ENCODE measurements around the gene CDR2. TPM values are rescaled to one million over a fixed set of nuclear protein-coding genes. Genes with fewer than 3 reads are reported as not detected.
"Not testable (repeated sequence)": the region's sequence is repeated elsewhere in the genome, so short reads cannot be mapped to it uniquely, and the experiment has no call there.

Gene CDR2
- total RNA-seq = 10 to 100 TPM; 22.2 to 27.6 TPM
- long read RNA-seq, transcript CDR2-201 (5 exons, 2,702 nt) = major isoform, 57 of 92 reads
- long read RNA-seq, partial matches to known transcripts = 9 of 92 reads
- long read RNA-seq, other reads (novel, unspliced or antisense) = 25 of 92 reads

DNA sequence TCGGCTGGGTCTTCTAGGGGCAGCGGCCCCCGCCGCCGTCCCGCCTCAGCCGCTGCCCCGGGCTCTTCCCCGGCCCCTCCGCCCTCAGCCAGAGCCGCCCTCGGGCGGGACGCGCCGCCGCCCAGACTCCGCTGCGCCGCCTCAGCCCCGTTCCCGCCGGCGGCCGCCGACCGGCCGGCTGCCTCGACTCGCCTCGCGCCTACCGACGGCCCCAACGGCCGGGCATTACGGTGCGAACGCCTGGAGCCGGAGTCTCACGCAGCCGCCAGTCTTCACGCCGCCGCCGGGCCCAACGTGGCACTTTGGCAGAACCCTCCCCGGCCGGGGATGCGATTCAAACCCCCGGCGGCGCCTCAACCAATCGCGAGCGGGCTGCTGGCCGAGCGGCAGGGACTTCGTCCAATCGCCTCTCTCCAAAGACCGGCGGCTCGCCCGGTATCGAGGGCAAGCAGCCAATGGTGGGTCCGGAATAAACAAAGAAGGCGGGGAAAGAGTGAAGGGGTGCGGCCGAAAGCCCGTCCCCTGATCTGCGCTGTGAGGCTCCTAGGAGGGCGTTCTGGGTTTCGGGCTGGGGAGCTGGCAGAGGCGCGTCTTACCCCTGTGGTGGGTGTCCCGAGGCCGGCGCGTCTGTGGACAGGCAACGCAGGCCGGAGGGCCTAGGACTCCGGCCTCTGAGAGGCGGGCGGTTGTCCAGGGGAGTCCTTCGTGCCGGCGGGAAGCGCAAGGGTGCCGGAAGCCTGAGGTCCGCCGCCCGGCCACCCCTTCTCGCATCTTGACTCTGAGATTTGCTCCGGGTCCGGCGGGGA is at the start of gene CDR2:
Gene CDR2 (minus strand): TSS at position 309 of the 806 bp plus-strand sequence. CDS start 310 bp downstream, outside the sequence.
- DNase-seq = peak; percentile 98
- peak; percentile 83 for ATAC-seq
- intact Hi-C loops (cut with DNase I, micrococcal nuclease) = no loop called here

DNA sequence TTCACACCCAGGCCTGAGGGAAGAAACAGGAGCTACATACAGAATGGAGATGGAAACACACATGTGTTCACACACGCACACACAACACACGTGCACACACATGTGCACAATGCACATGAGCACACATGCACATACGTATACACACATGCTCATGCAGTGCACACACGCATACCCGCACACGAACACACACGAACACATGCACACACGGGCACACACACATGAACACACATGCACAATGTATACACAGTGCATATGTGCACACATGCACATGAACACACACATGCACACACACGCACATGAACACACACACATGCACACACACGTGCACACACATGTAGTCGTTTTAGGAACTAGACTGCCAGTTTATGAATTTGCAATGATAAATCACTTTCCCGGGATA is 49.3 kb upstream of the CDR2 start:
- DNase-seq (no peak), ATAC-seq (no peak)
- intact Hi-C loops (cut with DNase I, micrococcal nuclease) = no loop called here

DNA sequence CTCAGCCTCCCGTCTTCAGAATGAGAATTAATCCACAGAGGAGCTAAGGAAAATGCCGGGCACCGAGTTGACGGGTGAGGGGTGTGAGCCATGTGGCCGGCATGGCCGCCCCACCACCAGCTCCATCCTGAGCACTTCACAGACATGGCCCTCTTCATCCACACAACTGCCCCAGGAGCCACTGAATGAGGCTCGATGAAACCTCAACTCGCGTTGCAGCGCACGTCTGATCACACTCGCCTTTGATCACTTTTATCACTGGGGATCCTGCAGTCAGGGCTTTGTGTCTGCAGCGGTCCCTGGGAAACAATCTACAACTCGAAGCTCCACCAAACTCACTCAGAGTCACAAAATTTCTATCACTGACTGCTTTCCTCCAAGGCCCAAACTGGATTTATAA is 46.7 kb upstream of the CDR2 start:
- ATAC-seq = no peak
- no peak for DNase-seq
- intact Hi-C loops (cut with DNase I, micrococcal nuclease) = no loop called here

DNA sequence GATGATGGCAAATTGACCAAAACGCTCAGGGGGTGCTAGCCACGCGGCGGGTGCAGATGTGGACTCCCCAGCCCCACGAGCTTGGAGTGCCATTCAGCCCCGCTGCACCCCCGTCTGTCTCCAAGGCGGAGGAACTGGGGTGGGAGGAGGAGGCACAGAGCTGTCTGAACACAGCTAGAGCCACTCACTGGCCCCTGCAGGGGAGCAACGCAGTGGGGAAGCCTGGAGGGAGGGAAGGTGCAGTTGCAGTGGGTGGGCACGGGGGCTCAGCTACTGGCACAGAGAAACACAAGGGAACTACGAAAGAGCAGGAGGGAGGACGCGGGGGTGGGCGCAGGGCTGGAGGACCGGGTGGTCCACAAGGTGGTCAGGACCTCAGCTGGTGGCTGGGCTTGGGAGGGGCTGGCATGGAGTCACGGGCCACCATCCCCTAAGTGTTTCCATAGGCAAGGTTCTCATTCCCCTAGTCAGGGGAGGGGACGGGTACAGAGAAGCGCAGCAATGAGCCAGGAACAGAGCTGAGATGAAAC is 46.3 kb upstream of the CDR2 start:
- DNase-seq (no peak), ATAC-seq (no peak)
- intact Hi-C loops (cut with DNase I, micrococcal nuclease) = no loop called here

DNA sequence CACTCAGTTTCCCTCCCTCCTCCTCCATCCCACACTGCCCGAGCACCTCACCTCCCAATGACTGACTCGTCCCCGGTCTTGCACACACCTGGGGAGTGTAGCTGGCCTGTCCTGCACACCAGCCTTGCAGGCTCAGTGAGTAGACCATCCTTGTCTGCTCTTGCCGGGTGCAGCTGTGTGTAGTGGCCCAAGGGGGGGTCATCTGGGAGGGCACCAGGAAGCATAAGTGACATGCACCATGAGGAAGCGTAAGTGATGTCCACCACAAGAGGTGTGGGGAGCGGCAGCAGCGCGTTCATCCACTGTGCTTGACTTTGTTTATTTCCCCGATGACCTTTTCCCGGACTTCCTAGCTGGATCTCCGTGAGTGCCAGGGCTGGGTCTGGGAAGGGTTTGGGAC is 45.5 kb upstream of the CDR2 start:
- DNase-seq = no peak
- intact Hi-C loops (cut with DNase I, micrococcal nuclease) = no loop called here
- ATAC-seq = no peak

DNA sequence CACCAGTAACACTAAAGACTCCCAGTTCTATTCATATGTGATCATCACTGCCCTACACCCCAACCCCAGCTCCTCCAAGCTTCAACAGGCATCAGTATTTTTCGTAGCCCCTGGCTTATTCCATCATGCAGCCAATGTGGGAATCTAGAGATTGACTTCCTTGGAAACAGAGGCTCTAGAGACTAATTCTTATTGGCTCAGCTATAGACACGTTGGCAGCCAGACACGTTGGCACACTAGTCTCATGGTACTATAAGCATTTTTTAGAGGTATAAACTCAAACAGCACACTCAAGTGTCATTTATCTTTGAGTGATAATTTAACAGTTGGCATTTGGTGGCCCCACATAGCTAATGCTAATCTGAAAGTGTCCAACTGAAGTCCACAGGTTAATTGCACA is 44.4 kb upstream of the CDR2 start:
- intact Hi-C loops (cut with DNase I, micrococcal nuclease) = no loop called here
- DNase-seq (no peak), ATAC-seq (no peak)

DNA sequence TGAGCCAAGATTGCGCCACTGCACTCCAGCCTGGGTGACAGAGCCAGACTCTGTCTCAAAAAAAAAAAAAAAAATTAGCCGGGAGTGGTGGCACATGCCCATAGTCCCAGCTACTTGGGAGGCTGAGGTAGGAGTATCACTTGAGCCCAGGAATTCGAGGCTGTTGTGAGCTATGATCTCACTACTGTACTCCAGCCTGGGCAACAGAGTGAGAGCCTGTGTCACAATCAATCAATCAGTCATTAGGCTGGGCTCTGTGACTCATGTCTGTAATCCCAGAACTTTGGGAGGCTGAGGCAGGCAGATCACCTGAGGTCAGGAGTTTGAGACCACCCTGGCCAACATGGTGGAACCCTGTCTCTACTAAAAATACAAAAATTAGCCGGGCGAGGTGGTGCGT is 43.4 kb upstream of the CDR2 start:
- ATAC-seq; DNase-seq; intact Hi-C loops (cut with DNase I, micrococcal nuclease): not testable (repeated sequence)

DNA sequence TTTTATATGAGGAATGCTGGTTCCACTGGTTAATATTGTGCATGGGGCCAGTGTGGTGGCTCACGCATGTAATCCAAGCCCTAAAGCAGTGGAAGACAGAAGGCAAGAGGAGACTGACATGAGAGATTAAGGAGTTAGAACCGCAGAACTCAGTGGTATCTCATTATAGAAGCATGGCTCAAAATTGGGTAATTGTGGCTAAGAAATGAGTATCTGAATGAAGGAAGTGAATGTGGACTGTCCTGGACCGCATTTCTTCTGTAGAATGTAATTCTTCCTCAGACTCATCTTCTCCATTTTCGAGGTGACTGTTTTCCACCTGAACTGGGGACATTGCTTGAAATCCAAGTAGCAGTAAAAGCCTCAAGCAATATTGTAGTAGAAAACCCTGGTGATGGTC is 42.6 kb upstream of the CDR2 start:
- DNase-seq (no peak), ATAC-seq (no peak)
- intact Hi-C loops (cut with DNase I, micrococcal nuclease) = no loop called here

DNA sequence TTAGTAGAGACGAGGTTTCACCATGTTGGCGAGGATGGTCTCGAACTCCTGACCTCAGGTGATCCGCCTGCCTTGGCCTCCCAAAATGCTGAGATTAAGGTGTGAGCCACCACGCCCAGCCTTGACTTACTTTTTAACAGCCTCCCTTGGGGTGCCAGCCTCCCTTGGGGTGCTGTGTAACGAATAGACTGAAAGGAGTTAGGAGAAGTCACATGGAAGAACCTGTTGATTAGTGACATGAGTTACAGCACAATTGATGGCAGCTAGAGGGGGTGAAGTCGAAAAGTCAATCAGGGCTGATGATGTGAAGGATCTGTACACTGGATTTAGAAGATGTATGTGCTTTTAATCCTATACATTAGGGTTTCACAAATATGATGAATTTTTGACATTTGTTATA is 39.4 kb upstream of the CDR2 start:
- ATAC-seq = no peak
- intact Hi-C loops (cut with DNase I, micrococcal nuclease) = no loop called here
- DNase-seq = no peak

DNA sequence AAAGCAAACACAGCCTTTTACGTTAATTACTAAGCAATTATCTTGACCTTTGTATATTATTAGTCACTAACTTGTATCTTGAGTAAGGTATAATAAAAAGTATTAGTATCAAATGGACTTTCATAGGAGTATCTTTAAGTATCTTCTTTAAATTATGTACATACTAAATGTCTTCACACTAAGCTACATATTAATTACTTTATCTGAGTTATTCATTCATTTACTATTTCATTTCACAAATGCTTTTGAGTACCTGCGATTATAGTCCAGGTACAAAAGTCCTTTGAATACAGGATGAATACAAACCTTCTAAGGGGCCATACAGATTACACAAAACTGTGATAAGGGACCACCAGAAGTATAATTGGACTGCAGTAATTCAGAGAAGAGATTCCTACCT is 33.1 kb upstream of the CDR2 start:
- DNase-seq (no peak), ATAC-seq (no peak)
- intact Hi-C loops (cut with DNase I, micrococcal nuclease) = no loop called here

DNA sequence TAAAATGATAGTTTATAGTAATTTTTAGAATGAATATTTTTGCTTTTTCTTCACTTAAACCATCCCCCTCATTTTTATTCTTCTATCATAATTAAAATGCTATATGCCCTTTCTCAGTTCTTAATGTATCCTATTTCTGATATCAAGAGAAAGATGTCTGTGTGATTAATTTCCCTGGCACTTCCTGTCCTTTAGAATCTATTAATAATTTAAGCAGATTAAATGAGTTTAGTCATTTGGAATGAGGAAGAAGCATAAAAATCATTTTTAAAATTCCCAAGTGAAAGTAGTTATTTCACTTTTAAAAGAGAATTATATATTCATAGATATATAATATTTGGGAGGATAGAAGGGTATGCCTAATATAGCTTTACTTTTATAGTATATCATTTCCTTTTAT is 27.8 kb upstream of the CDR2 start:
- DNase-seq (no peak), ATAC-seq (no peak)
- intact Hi-C loops (cut with DNase I, micrococcal nuclease) = no loop called here

DNA sequence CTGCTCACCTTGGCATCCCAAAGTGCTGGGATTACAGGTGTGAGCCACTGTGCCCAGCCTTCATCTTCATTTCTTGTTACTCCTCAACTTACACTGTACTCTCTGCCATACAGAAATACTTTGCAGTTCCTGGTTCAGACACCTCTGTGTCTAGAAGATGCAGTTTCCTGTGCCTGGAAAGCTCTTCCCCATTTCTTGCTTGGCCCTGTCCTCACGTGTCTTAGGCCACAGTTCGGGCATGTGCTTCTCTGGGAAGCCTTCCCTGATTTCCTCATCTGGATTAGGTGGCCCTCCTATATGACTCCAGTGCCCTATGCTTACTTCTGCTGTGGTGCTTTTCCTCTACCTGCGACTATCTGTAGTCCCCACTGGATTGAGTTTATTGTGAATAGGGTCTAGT is 26.5 kb upstream of the CDR2 start:
- ATAC-seq (no peak), DNase-seq (no peak)
- intact Hi-C loops (cut with DNase I, micrococcal nuclease) = no loop called here

DNA sequence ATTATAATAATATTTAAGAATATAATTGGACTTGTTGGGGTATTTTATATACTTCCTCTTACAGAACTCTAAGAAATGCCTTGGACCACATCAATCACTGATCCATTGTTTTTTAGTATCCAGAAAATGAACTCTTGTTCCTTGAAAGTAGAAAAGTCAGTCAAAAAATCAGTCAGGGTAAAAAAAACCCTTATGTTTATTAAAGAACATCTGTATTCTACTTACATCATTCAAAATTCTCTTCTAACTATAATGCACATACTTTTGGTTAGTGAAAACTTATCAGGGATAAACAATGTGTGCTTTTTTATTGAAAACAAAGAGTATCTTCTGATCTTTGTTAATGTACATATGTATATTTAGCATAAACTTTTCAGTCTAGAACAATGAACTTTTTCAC is 23.5 kb upstream of the CDR2 start:
- intact Hi-C loops (cut with DNase I, micrococcal nuclease) = no loop called here
- ATAC-seq = no peak
- no peak for DNase-seq

DNA sequence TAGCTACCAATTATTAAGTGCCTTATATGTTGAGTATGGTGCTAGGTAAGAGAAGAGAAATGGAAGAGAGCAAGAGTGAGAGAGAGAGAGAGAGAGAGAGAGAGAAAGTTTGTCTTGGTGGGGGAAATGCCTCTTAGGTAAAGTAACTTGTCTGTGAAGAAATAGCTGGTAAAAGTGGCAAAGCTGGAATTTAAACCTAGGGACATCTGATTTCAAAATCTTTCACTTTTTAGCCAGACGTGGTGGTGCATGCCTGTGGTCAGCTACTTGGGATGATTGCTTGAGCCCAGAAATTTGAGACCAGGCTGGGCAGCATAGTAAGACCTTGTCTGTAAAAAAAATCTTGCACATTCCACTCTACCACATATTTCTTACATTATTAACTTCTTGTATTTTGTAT is 23.0 kb upstream of the CDR2 start:
- ATAC-seq (no peak), DNase-seq (no peak)
- intact Hi-C loops (cut with DNase I, micrococcal nuclease) = no loop called here

DNA sequence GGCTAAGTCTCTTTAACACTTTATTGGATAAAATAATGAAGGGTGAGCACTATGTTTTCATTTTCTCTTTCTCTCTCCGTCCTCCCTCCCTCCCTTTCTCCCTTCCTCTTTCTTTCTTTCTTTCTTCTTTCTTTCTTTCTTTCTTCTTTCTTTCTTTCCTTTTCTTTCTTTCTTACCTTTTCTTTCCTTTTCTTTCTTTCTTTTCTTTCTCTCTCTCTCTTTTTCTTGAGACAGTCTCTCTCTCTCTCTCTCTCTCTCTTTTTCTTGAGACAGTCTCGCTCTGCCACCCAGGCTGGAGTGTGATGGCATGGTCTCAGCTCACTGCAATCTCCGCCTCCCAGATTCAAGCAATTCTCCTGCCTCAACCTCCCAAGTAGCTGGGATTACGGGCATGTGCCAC is 21.5 kb upstream of the CDR2 start:
- DNase-seq (no peak), ATAC-seq (no peak)
- intact Hi-C loops (cut with DNase I, micrococcal nuclease) = no loop called here

DNA sequence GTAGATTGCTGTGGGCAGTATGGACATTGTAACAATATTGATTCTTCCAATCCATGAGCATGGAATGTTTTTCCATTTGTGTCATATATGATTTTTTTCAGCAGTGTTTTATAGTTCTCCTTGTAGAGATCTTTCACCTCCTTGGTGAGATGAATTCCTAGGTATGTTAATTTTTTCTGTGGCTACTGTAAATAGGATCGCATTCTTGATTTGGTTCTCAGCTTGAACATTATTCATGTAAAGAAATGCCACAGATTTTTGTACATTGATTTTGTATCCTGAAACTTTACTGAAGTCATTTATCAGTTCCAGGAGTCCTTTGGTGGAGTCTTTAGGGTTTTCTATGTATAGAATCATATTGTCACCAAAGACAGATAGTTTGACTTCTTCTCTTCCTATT is 19.7 kb upstream of the CDR2 start:
- DNase-seq (no peak), ATAC-seq (no peak)
- intact Hi-C loops (cut with DNase I, micrococcal nuclease) = no loop called here

DNA sequence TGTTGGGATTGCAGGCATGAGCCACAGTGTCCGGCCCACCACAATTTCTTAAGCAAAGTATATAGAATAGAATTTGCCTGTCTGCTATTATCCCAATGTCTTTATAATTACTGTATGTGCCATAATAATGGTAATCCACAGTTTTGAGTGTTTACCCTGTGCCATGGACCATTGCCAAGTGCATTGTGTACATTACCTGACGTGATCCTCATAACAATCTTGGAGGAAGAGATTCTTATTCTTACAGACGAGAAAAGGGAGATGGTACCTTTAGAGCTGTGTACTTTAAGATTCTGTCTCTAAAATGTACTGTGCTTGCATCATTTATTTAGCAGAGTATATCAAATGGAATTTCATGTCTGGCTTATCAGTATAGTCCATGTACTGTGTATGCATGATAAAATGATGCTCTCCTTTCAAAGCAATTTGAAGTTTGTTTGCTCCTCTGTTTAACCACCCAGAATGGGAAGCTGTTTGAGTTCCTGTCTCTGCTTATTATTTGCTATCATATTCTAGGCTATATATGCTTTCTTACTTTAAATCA is 13.8 kb upstream of the CDR2 start:
- intact Hi-C loops (cut with DNase I, micrococcal nuclease) = no loop called here
- ATAC-seq (peak; percentile 52), DNase-seq (no peak)

DNA sequence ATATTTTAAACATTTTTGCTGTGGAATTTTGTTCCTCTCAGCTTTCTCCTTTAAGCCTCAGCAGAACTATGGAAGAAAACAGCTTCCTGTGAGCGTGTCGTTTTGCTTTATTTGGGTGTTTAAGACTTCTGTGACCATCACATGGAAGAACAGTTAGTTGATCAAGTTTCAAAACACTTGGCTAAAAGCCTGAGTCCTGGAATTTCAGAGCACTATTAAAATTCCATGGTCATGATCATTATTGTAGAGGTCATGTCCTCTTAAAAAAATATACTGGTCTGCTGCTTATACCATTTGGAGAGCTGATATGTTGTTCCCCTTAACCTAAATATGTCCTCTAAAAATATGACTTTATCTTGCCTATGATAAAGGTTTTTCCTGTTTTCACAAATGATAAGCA is 12.6 kb upstream of the CDR2 start:
- intact Hi-C loops (cut with DNase I, micrococcal nuclease) = no loop called here
- no peak for ATAC-seq
- no peak for DNase-seq

DNA sequence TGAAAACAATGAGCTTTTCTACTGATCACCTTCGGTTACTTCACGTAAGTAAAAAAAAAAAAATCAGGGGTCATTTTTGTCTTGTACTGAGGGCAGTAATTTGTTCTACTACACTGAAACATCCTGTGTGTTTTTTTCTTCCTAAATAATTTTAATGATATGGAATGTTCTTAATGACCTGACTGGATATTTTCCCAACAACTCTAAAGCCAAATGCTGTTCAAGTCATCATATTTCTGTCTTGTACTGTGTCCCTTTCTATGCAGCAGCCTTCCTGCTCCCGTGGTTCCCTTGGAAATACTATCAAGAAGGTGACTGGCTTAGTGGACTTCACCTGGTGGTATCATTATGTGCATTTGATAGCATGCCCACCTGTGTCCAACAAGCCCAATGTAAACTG is 10.8 kb upstream of the CDR2 start:
- DNase-seq (no peak), ATAC-seq (no peak)
- intact Hi-C loops (cut with DNase I, micrococcal nuclease) = no loop called here

DNA sequence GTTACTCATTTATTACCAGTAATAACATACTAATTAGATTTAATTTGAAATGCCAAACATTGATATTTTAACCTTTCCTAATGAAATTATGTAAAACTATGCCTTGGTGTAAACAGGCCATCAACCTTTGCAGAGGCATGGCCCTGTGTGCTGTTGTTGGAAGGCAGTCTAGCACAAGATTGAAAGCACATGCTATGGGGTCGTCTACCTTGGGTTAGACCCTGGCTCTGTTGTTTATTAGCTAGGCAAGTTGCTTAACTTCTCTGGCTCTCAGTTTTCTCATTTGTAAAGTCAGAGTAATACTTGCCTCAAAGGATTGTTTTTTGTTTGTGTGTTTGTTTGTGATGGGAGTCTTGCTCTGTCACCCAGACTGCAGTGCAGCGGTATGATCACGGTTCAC is 9.4 kb upstream of the CDR2 start:
- DNase-seq (no peak), ATAC-seq (no peak)
- intact Hi-C loops (cut with DNase I, micrococcal nuclease) = no loop called here

DNA sequence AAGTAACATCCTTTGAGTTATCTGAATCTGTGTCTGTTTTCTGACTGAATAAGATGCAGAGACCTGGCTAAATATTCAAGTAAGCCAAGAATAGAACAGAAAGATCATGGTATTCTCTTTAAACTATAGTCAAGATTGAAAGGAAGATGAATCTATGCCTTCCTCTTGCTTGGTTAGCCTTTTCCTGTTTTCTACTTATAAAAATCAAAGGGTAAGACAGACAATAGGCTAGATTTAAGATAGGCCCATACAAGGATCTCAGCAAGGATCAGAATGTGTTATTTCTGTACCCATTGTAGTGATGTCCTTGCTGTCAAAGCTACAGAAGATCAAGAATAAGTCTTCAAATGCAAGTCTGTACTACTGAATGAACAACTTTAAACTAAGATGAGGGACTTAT is 7.0 kb upstream of the CDR2 start:
- ATAC-seq (no peak), DNase-seq (no peak)
- intact Hi-C loops (cut with DNase I, micrococcal nuclease) = no loop called here

All from left colon (tissue), 2 donors.